ENCODE measurements around the gene HNRNPR. TPM values are rescaled to one million over a fixed set of nuclear protein-coding genes. Genes with fewer than 3 reads are reported as not detected.

Gene HNRNPR
- 85.9 and 94.9 TPM in 2 replicates for total RNA-seq

GRCh38 chr1:23344111-23344986, at the start of gene HNRNPR:
HNRNPR (minus strand) TSS chr1:23344284; CDS start chr1:23341008, 3,276 bp downstream.

DNA sequence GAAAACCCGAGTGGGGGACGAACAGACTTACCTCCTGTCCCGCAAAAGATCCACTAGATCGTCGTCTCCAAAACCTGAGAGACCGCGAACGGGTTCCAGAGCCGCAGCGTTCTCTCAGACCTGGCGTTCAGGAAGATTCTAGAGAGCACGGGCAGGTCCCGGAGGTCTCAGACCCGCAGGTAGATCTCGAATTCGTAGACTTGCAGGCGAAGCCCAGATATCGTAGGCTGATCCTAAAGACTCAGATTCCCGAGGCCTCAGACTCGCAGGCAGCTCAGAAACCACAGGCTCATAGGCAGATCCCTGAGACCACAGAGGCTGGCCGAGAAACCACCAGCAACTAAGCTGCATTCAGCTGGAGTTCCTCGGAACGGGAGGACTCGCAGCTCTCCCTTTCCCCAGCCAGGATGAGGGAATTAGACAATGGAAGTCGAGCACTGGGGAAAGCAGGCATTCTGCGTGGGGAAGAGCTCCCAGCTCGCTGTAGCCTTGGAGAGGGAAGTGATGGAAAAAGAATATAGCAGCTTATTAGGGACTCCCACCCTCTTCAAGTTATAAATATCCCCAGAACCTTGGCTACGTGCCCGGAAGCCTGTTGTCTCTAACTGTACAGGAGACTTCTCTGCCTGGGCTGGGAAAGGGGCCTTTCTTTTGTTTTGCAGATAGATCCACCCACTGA, 25.4 kb upstream of the HNRNPR start, which contains the start of gene ZNF436:
Gene ZNF436, minus strand, starts transcription at position 502 of the 679 bp plus-strand sequence. CDS start 1,831 bp downstream, outside the sequence.

Other genes starting within 250 kb of the HNRNPR start
- 33.5 and 43.0 TPM in 2 replicates for gene LUZP1, start 175.4 kb downstream of the HNRNPR start, total RNA-seq
- 0.11 TPM in 1 of 2 replicates, not detected in the other for gene HTR1D, start 126.8 kb downstream of the HNRNPR start, total RNA-seq
- gene ZNF436, start 25.6 kb upstream of the HNRNPR start, total RNA-seq = 38.0 and 38.8 TPM in 2 replicates
- gene TCEA3, start 80.5 kb upstream of the HNRNPR start, total RNA-seq = 45.6 and 71.5 TPM in 2 replicates
- 127 and 150 TPM in 2 replicates for gene ASAP3, start 139.9 kb upstream of the HNRNPR start, total RNA-seq
- 1.2 and 2.6 TPM in 2 replicates for gene E2F2, start 186.9 kb upstream of the HNRNPR start, total RNA-seq
- gene ID3, start 215.2 kb upstream of the HNRNPR start, total RNA-seq = 311 and 497 TPM in 2 replicates